GM19328 (cell line): ENCODE data around the gene KHDRBS2.
"Not testable (repeated sequence)": the region's sequence is repeated elsewhere in the genome, so short reads cannot be mapped to it uniquely, and the experiment has no call there.

Source experiments
- ATAC-seq: cut with Tn5 transposase; IDR thresholded peaks from one replicate; pipeline ENCODE4 v1.9.1; 2021; ENCODE audit warnings: mild to moderate bottlenecking, moderate library complexity; ENCODE audit not compliant: unreplicated experiment

KHDRBS2 gene

DNA sequence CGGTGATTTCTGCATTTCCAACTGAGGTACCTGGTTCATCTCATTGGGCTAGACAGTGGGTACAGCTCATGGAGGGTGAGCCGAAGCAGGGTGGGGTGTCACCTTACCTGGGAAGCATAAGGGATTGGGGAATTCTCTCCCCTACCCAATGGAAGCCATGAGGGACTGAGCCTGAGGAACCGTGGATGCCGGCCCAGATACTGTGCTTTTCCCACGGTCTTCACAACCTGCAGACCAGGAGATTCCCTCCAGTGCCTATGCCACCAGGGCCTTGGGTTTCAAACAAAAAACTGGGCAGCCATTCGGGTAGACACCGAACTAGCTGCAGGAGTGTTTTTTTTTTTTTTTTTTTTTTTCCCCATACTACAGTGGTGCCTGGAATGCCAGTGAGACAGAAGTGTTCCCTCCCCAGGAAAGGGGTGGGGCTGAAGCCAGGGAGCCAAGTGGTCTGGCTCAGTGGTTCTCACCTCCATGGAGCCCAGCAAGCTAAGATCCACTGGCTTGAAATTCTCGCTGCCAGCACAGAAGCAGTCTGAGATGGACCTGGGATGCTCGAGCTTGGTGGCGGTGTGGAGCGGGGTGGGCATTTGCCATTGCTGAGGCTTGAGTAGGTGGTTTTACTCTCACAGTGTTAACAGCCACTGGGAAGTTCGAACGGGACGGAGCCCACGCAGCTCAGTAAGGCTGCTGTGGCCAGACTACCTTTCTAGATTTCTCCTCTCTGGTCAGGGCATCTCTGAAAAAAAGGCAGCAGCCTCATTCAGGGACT lies 416.2 kb downstream of the KHDRBS2 start:
- no peak for ATAC-seq

DNA sequence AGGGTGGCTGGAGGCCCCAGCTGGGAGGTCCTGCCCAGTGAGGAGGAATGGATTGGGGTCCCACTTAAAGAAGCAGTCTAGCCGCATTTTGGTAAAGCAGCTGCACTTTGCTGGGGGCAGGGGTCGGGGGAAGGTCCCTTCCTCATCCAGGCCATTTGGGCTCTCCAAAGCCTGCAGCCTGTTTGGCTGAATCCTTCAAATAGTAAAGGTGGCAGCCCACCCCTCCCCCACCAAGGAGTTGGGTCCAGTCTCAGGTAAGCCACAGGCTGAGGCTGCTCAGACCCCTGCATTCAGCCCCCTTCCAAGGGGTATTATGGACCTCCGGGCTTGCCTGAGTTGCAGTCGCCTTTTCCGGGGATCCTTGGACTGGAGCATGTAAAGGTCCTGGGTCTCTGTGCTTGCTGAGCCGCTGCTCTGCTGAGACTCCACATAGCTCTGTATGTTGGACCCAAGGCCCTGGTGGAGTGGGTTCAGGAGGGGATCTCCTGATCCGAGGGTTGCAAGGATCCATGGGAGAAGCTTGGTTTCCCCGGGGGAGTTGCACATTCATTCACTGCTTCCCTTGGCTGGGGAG lies 417.4 kb downstream of the KHDRBS2 start:
- no peak for ATAC-seq

DNA sequence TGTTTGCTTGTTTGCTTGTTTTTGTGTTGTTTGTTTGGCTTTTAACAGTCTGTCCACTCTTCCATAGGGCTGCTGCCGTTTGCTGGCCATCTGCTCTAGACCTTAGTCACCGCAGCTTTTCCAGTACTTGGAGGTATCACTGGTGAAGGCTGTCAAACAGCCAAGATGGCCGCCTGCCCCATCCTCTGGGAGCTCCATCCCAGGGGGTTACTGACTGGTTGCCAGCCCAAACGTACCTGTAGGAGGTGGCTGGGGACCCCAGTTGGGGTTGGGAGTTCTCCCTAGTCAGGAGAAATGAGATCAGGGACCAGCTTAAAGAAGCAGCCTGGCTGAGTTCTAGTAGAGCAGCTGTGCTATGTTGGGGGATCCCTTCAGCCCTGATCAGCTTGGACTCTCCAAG lies 418.4 kb downstream of the KHDRBS2 start:
- no peak for ATAC-seq

DNA sequence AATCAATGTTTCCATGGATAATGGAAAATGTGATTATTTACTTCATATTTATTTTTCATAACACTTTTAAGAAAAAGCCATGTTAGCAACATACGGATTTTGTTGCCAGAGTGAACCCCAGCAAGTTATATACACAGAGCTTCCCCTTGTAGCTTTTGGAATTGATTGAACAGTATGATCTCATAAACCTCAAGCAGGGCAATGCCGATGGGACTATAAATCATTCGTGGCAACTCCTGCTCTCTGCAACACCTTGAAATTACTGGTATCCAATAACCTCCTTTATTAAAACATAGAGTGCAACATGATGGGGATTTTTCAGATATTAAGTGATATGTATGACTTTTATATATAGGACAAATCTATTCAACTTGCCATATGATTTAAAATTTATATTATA lies 428.5 kb downstream of the KHDRBS2 start:
- ATAC-seq: no peak

DNA sequence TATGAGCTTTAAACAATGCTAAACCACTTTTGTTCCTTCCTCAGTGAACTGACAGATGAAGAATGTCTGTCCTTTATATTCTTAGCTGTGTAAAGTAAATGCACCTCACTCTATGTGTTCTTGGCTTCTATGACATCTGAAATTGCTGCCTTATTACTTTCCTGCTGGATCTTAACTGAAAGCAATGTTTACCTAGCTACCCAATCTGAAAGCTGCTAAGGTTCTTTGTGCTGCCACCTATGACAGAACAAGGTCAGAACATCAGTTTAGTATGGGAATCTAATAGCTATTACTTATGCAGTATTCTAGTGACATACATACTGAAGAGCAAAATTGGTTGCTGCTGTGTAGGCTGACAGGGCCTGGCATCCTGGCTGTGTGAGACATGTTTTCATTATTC lies 444.1 kb downstream of the KHDRBS2 start:
- ATAC-seq: no peak

DNA sequence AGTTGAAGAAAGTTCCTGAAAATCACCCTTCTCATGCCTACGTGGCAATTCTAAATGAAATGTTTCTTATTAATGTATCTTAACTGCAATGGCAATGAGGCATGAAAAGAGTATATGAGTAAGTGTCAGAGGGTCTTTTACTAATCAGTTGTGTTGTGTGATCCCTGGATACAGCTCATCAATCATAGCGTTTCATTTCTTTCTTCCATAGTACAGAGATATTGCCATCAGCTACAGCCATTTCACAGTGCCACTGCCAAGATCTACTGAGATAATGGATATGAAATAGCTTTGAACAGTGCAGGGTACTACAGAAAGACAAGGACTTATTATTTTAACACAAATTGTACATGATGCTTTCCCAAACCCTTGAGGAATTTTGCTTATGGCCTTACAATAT lies 450.8 kb downstream of the KHDRBS2 start:
- no peak for ATAC-seq

DNA sequence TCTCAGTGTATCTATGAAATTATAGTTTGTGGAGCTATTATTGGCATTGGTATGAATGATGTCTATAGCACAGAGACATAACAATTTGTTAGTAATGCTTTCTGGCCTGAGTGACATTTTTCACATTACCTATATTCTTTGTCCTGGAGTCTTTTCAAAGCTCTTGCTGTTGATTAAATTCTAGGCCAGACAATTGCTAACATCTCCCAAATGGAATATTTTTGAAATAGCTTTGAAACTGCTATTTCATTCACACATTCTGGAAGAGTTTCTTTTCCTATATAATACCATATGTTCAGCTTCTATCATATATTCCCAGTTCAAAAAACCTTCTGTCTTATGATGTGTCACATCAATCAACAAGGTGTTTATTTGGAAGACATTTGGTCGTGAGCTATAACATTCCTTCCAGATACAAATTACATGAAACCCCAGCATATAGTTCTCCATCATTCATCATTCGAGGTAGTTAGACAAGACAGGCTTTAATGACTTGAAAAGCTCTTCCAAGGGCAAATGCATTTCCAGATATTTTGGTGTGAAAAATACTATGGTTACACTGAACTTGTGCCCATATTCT lies 452.8 kb downstream of the KHDRBS2 start:
- no peak for ATAC-seq

DNA sequence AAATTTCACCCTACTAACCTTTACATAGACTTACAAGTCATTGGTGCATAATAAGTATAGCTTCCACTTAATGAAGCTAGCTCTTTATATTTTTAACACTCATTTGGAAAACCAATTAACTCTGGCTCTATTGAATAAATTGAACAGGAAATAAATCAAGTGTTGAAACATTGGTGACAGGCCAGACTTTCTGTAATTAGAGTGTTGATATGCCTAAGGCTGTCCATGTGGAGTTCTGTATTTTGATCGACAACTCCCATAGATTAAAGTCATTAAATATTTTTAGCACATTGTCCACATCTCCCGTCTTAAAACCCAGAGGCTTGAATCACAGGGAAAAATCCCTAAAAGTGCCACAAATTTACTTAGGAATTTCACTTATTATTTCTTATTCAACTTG lies 468.3 kb downstream of the KHDRBS2 start:
- no peak for ATAC-seq

DNA sequence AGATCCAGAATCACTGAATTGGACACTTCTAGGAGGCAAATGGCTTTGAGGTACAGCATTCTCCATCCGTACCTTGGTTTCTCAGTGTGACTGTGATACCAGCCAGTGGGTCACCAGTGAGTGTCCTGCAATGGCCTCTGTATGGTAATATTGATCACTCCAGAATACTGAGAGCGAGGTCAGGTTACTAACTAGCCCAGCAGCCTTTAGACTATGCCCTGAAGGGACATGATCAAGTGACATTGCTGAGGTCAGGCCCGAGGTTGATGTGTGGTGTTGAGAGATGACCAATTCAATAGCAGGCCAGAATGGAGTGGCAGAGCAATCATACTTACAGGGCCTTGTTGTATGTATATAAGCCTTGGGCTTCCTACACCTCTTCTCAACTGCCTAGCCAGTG lies 476.0 kb downstream of the KHDRBS2 start:
- ATAC-seq: no peak

DNA sequence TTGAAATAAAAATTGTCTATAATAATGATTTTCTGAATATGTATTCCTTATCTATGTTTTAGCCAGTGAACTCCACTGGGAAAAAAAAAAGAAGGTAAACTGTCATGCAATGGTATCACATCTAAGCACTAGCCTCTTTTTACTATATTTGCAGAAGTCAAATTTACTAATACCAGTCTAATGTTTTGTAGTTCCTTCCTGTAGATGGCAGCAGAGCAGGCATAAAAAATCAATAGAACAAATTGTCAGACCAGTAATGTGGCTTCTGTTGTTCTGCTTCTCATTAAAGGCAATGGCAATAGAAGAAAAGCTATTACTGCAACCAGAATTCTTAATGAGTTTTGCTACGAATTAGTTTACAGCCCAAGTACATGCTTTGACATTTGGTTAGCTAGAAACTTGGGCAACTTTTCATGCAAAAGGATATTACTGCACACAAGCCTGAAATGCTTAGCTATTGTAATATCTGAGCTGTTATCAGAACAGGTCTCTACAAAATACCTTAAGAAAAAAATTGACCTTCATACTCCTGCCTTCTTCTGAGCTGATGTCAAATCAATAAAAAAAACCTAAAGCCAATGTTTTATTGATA lies 476.9 kb downstream of the KHDRBS2 start:
- no peak for ATAC-seq

DNA sequence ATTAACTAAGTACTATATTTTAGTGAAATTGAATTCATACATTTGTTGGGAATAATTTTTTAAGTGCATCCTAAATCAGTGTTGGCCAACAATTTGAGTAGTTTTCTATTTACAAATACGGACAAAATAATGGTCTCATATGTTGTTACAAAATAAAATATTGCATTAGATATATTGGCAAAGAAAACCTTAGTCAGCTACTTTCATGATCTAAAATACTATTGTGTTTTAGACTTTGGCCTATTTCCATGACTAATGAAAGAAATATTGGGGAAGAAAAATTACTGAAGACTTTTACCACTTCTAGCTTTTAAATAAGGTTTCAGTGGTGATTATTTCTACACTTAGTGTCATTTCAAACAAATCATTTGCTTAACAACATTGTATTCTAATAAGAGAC lies 498.0 kb downstream of the KHDRBS2 start:
- no peak for ATAC-seq

DNA sequence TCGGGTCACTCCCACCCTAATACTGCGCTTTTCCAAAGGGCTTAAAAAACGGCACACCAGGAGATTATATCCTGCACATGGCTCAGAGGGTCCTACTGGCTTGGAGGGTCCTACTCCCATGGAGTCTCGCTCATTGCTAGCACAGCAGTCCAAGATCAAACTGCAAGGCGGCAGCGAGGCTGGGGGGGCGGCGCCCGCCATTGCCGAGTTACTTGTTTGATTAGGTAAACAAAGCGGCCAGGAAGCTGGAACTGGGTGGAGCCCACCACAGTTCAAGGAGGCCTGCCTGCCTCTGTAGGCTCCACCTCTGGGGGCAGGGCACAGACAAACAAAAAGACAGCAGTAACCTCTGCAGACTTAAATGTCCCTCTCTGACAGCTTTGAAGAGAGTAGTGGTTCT lies 516.6 kb downstream of the KHDRBS2 start:
- ATAC-seq: not testable (repeated sequence)

DNA sequence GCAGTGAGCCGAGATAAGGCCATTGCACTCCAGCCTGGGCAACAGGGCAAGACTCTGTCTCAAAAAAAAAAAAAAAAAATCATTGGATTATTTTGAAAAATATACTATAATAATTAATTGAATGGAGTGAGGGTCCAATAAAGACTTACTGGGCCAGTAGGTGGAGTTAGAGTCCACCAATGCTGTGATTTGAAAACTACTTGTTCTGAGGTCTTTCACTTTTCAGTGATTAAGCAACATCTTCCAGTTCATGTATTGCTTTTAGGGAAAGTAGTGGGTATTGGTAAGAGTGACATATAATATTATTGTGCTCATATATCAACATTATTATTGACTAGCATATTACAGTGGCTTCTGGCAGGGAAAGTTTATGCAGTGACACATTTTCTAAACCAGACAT lies 530.3 kb downstream of the KHDRBS2 start:
- ATAC-seq: no peak

DNA sequence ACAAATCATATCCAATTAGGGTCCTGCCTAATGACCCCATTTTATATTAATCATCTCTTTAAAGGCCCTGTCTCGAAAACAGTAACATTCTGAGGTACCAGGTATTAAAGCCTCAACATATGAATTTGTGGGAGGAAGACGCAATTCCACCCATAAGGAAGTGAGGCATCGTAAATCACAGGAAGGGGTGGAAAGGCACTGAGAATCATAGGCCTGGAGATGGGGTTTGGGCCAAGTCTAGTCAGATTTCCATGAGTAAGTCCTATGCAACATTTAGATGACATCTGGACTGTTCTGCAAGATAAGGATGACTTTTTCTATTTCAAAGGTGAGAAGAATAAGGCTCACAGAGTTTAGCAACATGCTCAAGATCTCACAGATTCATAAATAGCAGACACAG lies 534.0 kb downstream of the KHDRBS2 start:
- no peak for ATAC-seq

DNA sequence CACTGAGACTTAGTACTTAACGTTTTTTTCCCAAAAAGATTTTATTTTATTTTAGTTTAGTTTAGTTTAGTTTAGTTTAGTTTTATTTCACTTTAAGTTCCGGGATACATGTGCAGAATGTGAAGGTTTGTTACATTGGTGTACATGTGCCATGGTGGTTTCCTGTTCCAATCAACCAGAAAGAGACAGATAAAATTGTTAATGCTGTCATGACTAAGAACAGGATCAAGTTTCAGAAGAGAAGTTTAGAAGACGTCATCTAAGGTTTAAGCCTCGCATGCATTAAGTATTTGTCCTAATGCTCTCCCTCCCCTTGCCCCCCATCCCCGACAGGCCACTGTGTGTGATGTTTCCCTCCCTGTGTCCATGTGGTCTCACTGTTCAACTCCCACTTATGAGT lies 540.0 kb downstream of the KHDRBS2 start:
- ATAC-seq: no peak

DNA sequence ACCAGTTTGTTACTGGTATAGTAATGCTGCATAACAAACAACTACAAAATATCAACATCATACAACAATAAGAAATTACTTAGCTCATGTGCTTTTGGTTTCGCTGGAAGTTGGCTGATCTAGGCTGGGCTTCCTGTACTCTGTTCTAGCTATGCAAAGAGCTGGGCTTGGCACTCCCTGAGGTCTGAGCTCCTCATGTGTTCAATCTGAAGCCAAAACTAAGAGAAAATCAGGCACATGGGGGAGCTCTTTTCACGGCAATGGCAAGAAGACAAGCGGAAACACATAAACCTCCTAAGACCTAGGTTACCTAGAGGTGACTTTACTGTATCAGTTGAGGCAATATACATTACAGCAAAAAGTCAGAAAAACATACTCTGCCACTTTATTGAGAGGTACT lies 574.2 kb downstream of the KHDRBS2 start:
- no peak for ATAC-seq

DNA sequence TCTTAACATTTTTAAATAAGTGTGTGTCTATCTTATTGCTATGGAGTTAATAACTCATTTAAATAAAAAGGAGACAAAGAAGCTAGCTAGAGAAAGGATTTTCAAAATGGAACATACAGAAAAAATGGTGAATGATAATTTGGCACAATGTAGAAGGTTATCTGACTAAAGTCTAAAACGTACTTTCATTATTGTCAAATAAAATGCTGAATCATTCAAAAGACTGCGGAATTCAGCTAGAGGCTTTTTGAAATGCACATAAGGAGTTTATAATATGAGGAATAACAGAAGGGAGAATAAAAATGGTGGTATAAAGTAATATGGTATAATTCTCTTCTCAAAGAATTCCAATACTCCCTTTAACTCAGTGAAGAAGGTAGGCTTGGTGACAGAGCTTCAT lies 597.9 kb downstream of the KHDRBS2 start:
- no peak for ATAC-seq

DNA sequence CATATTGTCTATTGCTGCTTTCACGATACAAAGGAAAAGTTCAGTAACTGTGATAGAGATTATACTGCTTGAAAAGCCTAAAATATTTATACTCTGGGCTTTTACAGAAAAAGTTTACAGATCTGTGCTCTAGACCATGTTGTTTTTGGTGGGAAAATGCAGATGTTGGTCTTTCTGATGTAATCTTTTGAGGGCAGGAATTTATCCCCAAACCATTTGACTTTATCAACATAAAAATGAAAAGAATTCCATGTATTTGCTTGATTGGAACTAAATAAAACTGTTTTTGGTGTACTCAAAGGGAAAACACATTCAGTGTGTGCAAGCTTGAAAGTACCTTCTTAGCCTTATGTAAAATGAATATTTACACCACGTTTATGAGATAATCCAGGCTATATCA lies 603.5 kb downstream of the KHDRBS2 start:
- no peak for ATAC-seq

DNA sequence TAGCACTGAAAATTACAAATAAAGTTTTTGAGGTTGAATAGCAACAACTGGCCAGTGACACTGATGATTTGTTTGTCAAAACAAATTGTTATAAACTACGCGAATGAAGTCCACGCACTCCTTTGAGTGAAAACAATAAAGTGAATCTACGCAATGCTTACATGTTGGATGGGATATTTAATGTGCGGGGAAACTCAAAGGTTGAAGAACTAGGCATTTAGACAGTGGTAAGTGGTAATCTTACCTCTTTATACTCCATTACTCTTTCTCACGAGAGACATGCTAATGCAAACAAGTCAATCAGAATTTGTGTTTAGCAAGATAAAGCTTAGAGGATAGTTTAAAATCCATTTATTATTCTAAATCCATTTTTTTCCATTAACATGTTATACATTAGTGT lies 606.4 kb downstream of the KHDRBS2 start:
- no peak for ATAC-seq

DNA sequence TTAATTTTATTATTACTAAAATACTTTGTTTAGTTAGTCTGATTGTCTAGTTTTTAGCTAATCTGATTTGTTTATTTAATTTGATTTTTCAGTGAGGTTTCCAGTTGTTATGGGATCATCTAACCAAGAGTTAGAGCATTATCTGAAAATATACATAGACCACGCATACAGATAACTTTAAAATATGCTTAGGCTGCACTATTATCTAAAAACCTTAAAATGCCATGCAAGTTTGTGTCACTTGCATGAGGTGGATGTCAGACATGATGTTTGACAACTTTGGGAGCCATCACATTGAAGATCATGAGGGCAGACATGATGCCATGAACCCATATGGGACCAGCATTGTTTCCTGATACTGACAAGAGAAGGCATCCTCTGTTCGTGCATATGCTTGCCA lies 610.3 kb downstream of the KHDRBS2 start:
- ATAC-seq: no peak

DNA sequence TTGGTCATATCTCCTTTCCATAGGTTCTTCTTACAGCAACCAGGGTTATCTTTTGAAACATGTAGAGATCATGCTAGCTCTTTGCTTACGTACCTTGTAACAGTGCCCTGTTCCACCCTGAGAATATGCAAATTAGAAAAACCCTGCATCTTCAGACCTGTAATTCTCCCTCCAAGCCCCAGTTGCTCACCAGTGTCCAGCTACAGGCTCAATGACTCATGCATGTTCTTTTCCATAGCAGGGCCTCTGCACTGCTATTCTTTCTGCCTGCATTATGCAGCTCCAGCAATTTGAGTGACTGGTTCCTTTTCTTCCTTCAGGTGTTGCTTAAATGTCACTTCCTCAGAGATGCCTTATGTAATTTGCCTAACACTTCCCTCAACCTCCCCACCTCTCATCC lies 636.2 kb downstream of the KHDRBS2 start:
- no peak for ATAC-seq

DNA sequence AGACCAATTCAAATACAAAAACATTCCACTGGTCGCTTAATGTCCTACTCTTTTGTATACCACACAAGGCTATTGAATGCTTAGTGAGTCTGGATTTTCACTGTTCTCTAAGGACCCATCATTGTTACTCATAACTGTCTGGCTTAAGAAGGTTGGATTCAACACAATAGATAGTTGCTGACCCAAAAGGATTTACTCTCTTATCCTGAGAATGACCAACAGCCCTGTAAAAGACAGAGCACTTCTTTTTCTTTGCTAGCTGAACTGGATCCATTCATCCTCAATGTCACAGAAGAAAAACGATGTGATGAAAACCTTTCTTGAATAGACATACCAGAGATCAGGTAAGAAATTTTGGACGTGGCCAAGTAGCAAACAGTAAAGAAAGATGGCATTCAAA lies 645.6 kb downstream of the KHDRBS2 start:
- no peak for ATAC-seq
